Activated naive CD4-positive, alpha-beta T cell treated with anti-CD3 and anti-CD28 coated beads, Interleukin-2, amount 50 U/mL, for 24 hours (primary cell): ENCODE results near the gene CETN1.

ENCODE experiments used
- H3K27ac Mint-ChIP-seq: one replicate; pipeline ENCODE4 v1.8.0; 2021; ENCODE audit warnings: mild to moderate bottlenecking, mixed read lengths
- H3K27me3 Mint-ChIP-seq: one replicate; pipeline ENCODE4 v1.8.0; 2021; ENCODE audit warnings: mixed read lengths
- H3K36me3 Mint-ChIP-seq: one replicate; pipeline ENCODE4 v1.8.0; 2021; ENCODE audit warnings: mixed read lengths
- H3K4me1 Mint-ChIP-seq: one replicate; pipeline ENCODE4 v1.8.0; 2021; ENCODE audit warnings: mixed read lengths
- H3K4me3 Mint-ChIP-seq: one replicate; pipeline ENCODE4 v1.8.0; 2021; ENCODE audit warnings: mild to moderate bottlenecking, mixed read lengths
- H3K9me3 Mint-ChIP-seq: one replicate; pipeline ENCODE4 v1.8.0; 2021; ENCODE audit warnings: mixed read lengths

The CETN1 gene

GRCh38 chr18:629269-630150 lies 49.3 kb downstream of the CETN1 start:
- H3K36me3 Mint-ChIP-seq = no peaks in the 10 kb centered on the region
- H3K9me3 Mint-ChIP-seq = no peaks in the 10 kb centered on the region
- no peak overlapping the region for H3K27ac Mint-ChIP-seq
- no peaks in the 10 kb centered on the region for H3K27me3 Mint-ChIP-seq
- no peaks in the 10 kb centered on the region for H3K4me1 Mint-ChIP-seq
- no peak overlapping the region for H3K4me3 Mint-ChIP-seq

GRCh38 chr18:631560-631959 lies 51.4 kb downstream of the CETN1 start:
- no peaks in the 10 kb centered on the region for H3K4me1 Mint-ChIP-seq
- no peak overlapping the region for H3K4me3 Mint-ChIP-seq
- no peak overlapping the region for H3K27ac Mint-ChIP-seq
- H3K36me3 Mint-ChIP-seq = no peaks in the 10 kb centered on the region
- H3K9me3 Mint-ChIP-seq = no peaks in the 10 kb centered on the region
- H3K27me3 Mint-ChIP-seq = no peaks in the 10 kb centered on the region
